K562 (cell line): ENCODE measurements around the gene BCL2L12. TPM values are rescaled to one million over a fixed set of nuclear protein-coding genes. Genes with fewer than 3 reads are reported as not detected.
A peak's percentile ranks its signal among the peaks of the same experiment; 100 is the strongest.

Experiments used
- ARID3B ChIP-seq: fragments of 250-450 bp; sonication (Bioruptor Pico); IDR thresholded peaks from 2 replicates; pipeline ENCODE4 v1.4.0; 2020; ENCODE audit warnings: borderline replicate concordance
- CREM ChIP-seq: IDR thresholded peaks from 2 replicates; pipeline ENCODE4 v1.6.1; 2014; ENCODE audit warnings: antibody characterized with exemption, low read depth
- E2F6 ChIP-seq, 2 experiments: IDR thresholded peaks; 2 replicates each; pipeline ENCODE4 v1.6.1; 2011; ENCODE audit warnings: borderline replicate concordance in 1 of 2, control low read depth in 1 of 2, low read depth in 1 of 2, low read length in 1 of 2, mild to moderate bottlenecking in 1 of 2, mixed read lengths in 1 of 2, moderate library complexity in 1 of 2; ENCODE audit not compliant: insufficient read depth in 1 of 2, insufficient read length in 1 of 2, poor library complexity in 1 of 2, severe bottlenecking in 1 of 2; ENCODE audit errors: extremely low read depth in 1 of 2
- HMG20A ChIP-seq: fragments of 450-650 bp; formaldehyde crosslinking; conservative IDR thresholded peaks from 2 replicates; pipeline ENCODE4 v1.4.0; 2020; ENCODE audit warnings: mild to moderate bottlenecking, mixed read lengths
- HOMEZ ChIP-seq: fragments of 250-450 bp; sonication (Bioruptor Pico); IDR thresholded peaks from 2 replicates; pipeline ENCODE4 v1.4.0; 2020; ENCODE audit warnings: mild to moderate bottlenecking, moderate library complexity
- IFI16 ChIP-seq: fragments of 250-450 bp; sonication (Bioruptor Pico); IDR thresholded peaks from 2 replicates; pipeline ENCODE4 v2.1.2; 2022; ENCODE audit warnings: mild to moderate bottlenecking, inconsistent platforms
- OTX1 ChIP-seq: fragments of 450-650 bp; formaldehyde crosslinking; IDR thresholded peaks from 2 replicates; pipeline ENCODE4 v1.4.0; 2022; ENCODE audit warnings: mild to moderate bottlenecking
- PPARD ChIP-seq: fragments of 250-450 bp; sonication (Bioruptor Pico); IDR thresholded peaks from 2 replicates; pipeline ENCODE4 v1.8.0; 2022; ENCODE audit warnings: inconsistent platforms, mild to moderate bottlenecking, moderate library complexity
- ZBTB9 ChIP-seq: fragments of 450-650 bp; formaldehyde crosslinking; IDR thresholded peaks from 2 replicates; pipeline ENCODE4 v1.4.0; 2020; ENCODE audit warnings: mild to moderate bottlenecking, moderate library complexity
- ZHX1 ChIP-seq: fragments of 150-350 bp; conservative IDR thresholded peaks from 2 replicates; pipeline ENCODE4 v1.6.1; 2014; ENCODE audit warnings: low read length
- ZMIZ1 ChIP-seq, 2 experiments: fragments of 150-350 bp in 1 of 2; IDR thresholded peaks; 2 replicates each; pipeline ENCODE4 v1.6.1; 2012 to 2016; ENCODE audit warnings: low read depth in 2 of 2, low read length in 2 of 2, mild to moderate bottlenecking in 1 of 2, moderate library complexity in 1 of 2
- ZNF384 ChIP-seq: IDR thresholded peaks from 2 replicates; pipeline ENCODE4 v1.6.1; 2012; ENCODE audit warnings: low read depth, low read length, improper control_type of control experiment
- polyA plus RNA-seq, 8 experiments: library from polyadenylated mRNA; depleted of rRNA in 4 of 8; stranded (reverse) in 5 of 8; unstranded in 3 of 8; fragments of >200 nt; fragmentation: Nextera tagmentation in 2 of 8; fragmentation: Illumina TruSeq in 1 of 8; extraction: Ambion mirVana in 2 of 8; extraction: Trizol in 1 of 8; gene quantifications; 2 replicates each; pipeline versions ENCODE4 v1.2.1 to v1.2.3, GENCODE V29; 2011 to 2014; ENCODE audit warnings: inconsistent platforms in 1 of 8, missing spikeins in 1 of 8
- total RNA-seq, 7 experiments: library from RNA; depleted of rRNA in 6 of 7; stranded (reverse); fragments of >200 nt in 6 of 7; fragmentation: Illumina TruSeq in 2 of 7; extraction: Trizol in 2 of 7; gene quantifications; 2 replicates each; pipeline versions ENCODE4 v1.2.1 to v1.2.3, GENCODE V29; 2011 to 2021; ENCODE audit warnings: low replicate concordance in 1 of 7

Gene BCL2L12
- total and polyA plus RNA-seq, 9 of the 15 experiments (the other 6 are each of a cell fraction or from before 2014, with no cell fraction given), result 7.4 to 263 (median 81.2) TPM

GRCh38 chr19:49680421-49681351 is 15.0 kb downstream of the BCL2L12 start (continued):
- TF ChIP-seq ZMIZ1 (IDR thresholded peaks at IDR 0.05; ENCODE audit: low read depth in 2 of 2, low read length in 2 of 2) (no peak), ARID3B (CRISPR knock-in tag) (no peak), HOMEZ (CRISPR knock-in tag) (no peak), OTX1 (no peak), ZBTB9 (CRISPR knock-in tag) (no peak), PPARD (CRISPR knock-in tag) (no peak), E2F6 (IDR thresholded peaks at IDR 0.05; ENCODE audit: borderline replicate concordance in 1 of 2, extremely low read depth in 1 of 2, insufficient read depth in 1 of 2, insufficient read length in 1 of 2, low read depth in 1 of 2, low read length in 1 of 2, poor library complexity in 1 of 2, severe bottlenecking in 1 of 2) (peak; percentile 55 to 66), ZHX1 (no peak), HMG20A (CRISPR knock-in tag) (no peak), CREM (no peak), IFI16 (CRISPR knock-in tag) (no peak), ZNF384 (no peak)
